Esophagus squamous epithelium (tissue), 4 donors: Measurements from ENCODE around the gene ST3GAL2.

Experiments
- CTCF ChIP-seq, 6 experiments: fragments of 450-650 bp in 4 of 6; fragments of 200-600 bp in 2 of 6; sonication (generic) in 2 of 6; IDR thresholded peaks; one replicate each; pipeline ENCODE4 v1.5.1; 2016 to 2019; ENCODE audit warnings: antibody characterized with exemption in 6 of 6, mild to moderate bottlenecking in 4 of 6, moderate library complexity in 4 of 6
- POLR2A ChIP-seq, 4 donors: fragments of 450-650 bp; IDR thresholded peaks; one replicate each; pipeline ENCODE4 v1.6.1; 2017; ENCODE audit warnings: antibody characterized with exemption in 4 of 4, mild to moderate bottlenecking in 4 of 4, moderate library complexity in 3 of 4

- TF ChIP-seq CTCF (IDR thresholded peaks at IDR 0.05) (no peak), POLR2A (IDR thresholded peaks at IDR 0.05) (no peak)
These were observed 34.0 kb upstream of the ST3GAL2 start for GRCh38 chr16:70472786-70473433.
